Measurements from ENCODE around the gene CCDC137.
A peak's percentile ranks its signal among the peaks of the same experiment; 100 is the strongest.

The CCDC137 gene

DNA sequence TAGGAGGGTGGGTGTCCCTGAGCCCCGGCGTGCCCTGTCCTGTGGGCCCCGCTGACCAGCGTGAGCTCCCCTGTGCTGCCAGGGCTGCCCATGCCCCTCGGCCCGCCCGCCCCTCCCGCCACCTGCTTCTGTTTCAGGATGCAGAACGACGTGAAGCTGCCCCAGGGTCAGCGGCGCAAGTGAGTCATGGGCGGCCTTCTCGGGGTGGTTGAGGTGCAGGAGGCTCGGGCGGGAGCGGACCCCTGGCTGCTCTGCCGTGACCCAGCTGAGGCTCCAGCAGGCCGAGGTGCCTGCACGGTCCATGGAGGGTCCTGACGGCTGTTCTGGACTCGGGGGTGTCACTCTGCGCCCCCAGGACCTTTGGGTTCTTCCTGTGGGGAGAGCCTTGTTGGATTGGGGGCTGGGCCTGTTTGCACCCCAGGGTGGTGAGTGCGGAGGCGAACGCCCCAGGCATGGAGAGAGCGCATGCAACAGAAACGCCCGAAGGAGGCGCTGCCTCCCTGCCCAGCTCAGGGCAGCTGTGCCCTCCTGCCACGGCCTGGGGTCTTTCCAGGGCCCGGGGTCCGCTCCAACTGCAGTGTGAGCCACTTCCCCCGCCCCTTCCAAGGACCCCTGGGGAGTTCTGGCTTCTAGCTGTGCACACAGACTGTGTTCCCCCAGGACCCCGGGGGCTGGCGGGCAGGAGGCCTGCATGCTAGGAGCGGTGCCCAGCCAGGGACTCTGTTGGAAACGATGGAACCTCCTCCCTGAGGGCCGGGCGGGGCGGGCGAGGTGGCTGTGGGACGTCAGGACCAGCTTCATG, 49.5 kb downstream of the CCDC137 start:
- DNase-seq (ENCODE audit: low spot score): no peak

DNA sequence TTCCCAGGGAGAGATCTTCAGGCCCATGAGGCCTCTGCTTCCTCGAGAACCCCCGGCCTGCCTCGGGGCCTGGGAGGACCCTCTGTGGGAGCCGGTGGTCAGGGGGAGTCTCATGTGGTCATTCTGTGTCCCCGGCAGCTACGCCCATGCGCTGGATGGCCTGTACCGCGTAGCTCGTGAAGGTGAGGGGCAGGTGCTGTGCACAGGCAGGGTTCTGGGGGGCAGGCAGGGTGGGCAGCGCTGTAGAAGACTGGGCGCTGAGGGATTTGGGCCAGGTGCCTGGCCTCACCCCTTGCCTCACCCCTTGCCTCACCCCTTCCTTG, 50.1 kb downstream of the CCDC137 start:
- no peak for DNase-seq (ENCODE audit: low spot score)

DNA sequence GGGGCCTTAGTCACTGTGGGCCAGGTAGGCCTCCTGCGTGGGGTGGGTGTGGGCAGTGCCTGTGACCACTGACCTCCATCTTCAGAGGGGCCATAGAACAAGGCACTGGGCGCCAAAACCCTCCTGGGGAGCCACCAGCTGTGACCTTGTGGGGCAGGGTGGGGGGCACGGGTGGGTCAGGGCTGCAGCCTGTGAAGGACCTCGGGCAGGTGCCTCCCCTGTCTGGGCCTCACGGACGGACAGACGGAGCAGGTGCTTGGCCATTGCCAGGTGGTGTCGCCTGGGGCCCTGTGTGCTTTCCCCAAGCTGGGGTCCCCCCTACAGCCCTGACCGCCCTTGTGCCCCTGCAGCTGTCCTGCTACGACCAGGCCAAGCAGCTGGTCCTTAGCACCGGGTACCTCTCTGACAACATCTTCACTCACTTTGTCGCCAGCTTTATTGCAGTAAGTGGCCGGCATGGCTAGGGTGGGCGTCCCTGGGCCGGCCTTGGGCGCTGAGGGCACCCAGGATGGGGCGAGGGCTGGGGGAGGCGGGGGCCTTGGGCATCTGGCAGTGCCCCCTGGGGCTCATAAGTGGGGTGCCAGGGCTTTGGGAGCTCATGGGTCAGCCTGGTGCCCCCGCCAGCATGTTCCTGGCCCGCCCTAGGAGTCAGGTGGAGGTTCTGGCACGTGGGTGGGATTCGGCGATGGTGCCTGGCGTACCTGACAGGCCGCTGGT, 50.7 kb downstream of the CCDC137 start:
- DNase-seq (ENCODE audit: low spot score): no peak

DNA sequence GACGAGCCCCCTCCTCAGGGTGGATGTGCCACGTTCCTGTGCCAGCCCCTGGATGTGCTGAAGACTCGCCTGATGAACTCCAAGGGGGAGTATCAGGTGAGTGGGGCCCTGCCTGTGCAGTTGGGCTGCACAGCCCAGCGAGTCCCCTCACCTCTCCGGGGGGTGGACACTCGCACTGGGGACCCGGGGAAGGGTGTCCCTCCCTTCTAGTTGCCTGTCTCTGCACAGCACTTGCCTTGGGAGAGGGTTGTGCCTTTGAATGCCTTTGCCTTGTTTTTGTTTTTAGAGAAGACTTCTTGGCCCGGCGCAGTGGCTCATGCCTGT, 51.2 kb downstream of the CCDC137 start:
- no peak for DNase-seq (ENCODE audit: low spot score)

DNA sequence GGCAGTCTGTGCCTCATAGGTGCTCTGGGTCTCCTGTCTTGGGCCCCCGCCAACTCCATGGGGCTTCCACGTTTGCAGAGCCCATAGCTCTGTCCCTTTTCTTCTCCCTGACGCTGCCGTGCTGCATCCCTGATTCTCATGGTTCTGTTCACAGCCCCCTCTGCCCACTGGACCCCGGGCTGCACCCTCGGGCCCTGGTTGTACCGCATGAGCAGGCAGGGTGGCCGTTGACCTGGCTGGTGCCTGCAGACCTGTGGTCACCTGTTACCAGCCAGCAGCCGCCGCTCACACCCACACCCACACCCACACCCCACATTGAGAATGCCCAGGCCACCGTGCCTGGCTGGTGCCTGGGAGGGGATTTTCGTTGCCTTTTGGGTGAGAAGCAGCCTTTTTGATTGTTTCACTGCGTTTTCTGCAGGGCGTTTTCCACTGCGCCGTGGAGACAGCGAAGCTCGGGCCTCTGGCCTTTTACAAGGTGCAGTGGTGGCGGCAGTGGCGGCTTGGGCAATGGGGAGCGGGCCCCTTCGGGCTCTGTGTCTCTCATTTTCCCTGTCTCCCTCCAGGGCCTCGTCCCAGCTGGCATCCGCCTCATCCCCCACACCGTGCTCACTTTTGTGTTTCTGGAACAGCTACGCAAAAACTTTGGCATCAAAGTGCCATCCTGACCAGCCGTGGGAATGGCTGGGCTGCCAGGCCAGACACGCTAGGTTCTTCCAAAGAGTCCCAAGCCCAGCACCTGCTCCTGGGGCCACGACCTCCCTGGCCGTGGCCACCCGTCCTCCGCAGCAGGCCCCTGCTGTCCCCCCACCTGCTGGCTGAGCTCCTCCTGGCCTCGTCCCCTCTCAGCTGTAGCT, 53.1 kb downstream of the CCDC137 start:
- DNase-seq (ENCODE audit: low spot score): no peak

DNA sequence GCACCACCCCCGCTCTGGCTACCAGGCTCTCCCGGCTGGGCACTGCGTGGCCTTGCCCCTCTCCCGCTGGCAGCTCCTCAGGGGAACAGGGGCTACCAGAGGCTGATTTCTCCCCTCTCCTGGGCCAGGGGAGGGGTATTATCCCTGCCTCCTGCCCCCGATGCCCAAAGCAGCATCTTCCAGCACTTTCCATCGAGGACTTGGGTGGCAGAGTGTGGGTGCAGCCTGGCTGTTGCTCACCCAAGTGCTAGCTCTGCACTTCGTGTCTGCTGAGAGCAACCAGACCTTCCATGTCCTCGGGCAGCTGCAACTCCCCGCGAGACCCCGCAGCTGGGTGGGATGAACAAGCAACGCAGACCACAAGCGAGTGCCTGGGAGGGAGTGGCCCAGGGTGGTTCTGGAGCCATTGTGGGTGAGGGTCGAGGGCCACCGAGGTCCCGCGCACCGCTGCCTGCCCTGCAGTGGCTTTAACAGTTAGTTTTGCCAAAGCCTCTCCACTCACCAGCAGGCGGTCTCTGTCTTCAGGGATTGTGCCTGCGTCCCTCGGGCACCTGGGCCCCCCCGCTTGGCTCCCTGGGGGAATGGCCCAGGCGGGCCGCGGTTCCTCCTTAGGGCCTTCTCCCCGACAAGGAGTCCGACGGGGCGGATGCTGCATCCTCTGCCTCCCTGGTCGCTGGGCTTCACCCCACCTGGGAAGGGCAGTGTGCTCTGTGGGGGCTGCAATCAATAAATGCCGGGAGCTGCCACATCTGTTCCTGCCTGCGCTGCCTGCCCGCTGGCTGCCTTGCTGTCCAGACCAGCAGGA, 53.9 kb downstream of the CCDC137 start:
- no peak for DNase-seq (ENCODE audit: low spot score)

DNA sequence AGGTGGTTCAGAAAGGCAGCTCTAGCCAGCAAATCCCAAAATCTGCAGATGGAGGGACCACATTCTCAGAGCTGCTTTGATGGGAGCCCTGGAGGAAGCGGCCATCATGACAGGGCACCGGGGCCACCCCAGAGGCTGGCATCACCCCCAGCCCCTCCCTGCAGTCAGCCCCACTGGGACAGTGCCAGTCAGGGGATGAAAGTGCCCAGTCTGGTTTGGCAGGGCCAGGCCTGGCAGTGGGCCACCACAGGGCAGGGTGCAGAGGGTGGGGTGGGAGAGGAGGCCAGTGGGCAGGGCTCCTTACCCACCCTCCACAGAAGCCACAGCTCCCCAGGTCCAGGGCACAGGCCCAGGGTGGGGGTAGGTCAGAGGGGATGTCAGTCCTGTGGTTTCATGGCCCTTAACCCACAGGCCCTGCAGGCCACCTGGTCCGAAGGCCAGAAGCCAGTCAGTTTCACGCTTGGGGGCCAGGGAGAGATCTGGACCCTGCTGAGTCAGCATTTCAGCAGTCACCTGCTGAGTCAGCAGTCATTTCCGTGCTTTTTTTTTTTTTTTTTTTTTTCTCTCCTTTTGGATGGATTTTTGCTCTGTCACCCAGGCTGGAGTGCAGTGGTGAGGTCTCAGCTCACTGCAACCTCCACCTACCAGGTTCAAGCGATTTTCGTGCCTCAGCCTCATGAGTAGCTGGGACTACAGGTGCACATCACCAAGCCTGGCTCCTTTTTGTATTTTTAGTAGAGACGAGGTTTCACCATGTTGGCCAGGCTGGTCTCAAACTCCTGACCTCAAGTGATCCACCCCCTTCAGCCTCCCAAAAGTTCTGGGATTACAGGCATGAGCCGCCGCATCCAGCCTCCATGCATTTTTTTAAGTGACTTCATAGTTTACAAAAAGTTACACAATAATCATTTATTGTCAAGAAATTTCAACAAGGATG, 55.9 kb downstream of the CCDC137 start:
- DNase-seq (ENCODE audit: low spot score): peak; percentile 67

Data from LoVo (cell line).